Tongue (tissue), 3 donors: ENCODE measurements around the gene ANKRD30BL. TPM values are rescaled to one million over a fixed set of nuclear protein-coding genes. Genes with fewer than 3 reads are reported as not detected.
"Not testable (repeated sequence)": the region's sequence is repeated elsewhere in the genome, so short reads cannot be mapped to it uniquely, and the experiment has no call there.

ENCODE experiments used
- DNase-seq: peaks from one replicate; pipeline ENCODE4 v3.0.0-alpha.2; 2015
- small RNA-seq: library from RNA; depleted of rRNA; stranded (forward); fragments of <200 nt; gene quantifications from one replicate; pipeline ENCODE3, GENCODE V24; 2014; ENCODE audit warnings: low replicate concordance
- total RNA-seq: library from RNA; depleted of rRNA; stranded (reverse); fragments of >200 nt; gene quantifications from one replicate; pipeline ENCODE4 v1.2.3, GENCODE V29; 2014

ANKRD30BL gene
- total RNA-seq = 0.31 TPM

- not testable (repeated sequence) for DNase-seq
Measured at GRCh38 chr2:132161161-132162124, at the start of gene ANKRD30BL. ANKRD30BL (minus strand) TSS chr2:132161952; CDS start chr2:132161705, 247 bp downstream.

GRCh38 chr2:132202866-132203265 is 41.1 kb upstream of the ANKRD30BL start:
- DNase-seq = not testable (repeated sequence)

DNA sequence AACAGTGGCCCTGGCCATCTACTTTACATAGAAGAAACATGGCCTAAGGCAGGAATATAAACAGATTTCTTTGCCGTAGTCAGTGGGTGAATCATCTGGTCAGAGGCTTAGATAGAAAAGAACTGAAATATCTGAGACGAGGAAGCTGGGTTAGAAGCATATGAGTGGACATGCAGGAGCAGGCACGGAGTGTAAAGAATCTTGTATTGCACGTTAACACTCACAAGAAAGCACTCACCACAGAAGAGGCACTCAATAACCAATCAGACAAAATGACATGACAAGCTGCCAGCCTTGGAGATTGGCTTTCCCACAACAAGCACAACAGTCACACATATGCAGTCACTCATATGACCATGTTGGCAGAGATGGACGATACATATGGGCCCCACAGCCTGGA is 31.1 kb upstream of the ANKRD30BL start:
- DNase-seq = not testable (repeated sequence)

DNA sequence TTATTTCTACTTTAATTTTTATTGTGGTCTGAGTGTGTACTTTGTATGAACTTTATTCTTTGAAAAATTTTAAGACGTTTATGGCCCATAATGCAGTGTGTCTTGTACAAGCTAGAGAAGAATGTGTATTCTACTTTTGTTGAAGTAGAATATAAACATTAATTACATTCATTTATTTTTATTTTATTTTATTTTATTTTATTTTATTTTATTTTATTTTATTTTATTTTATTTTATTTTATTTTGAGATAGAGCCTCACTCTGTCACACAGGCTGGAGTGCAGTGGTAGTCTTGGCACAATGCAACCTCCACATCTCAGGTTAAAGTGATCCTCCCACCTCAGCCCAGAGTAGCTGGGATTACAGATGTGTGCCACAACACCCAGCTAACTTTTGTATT is 5.3 kb upstream of the ANKRD30BL start:
- not testable (repeated sequence) for DNase-seq

GRCh38 chr2:132162125-132162660 is 441 bp upstream of the ANKRD30BL start:
- DNase-seq = not testable (repeated sequence)

- DNase-seq = peak; percentile 77
Measured at GRCh38 chr2:132146774-132147173, 15.0 kb downstream of the ANKRD30BL start.

Small RNA genes within 50 kb of the gene (small RNA-seq; reads per million reads assigned to genes)
- gene RNU6-1132P = not detected
